GM18867 (cell line): ENCODE results near the gene MIS12.

Experiments used
- ATAC-seq: cut with Tn5 transposase; IDR thresholded peaks from one replicate; pipeline ENCODE4 v1.9.1; 2021; ENCODE audit warnings: mild to moderate bottlenecking, moderate library complexity; ENCODE audit not compliant: unreplicated experiment

Gene MIS12

DNA sequence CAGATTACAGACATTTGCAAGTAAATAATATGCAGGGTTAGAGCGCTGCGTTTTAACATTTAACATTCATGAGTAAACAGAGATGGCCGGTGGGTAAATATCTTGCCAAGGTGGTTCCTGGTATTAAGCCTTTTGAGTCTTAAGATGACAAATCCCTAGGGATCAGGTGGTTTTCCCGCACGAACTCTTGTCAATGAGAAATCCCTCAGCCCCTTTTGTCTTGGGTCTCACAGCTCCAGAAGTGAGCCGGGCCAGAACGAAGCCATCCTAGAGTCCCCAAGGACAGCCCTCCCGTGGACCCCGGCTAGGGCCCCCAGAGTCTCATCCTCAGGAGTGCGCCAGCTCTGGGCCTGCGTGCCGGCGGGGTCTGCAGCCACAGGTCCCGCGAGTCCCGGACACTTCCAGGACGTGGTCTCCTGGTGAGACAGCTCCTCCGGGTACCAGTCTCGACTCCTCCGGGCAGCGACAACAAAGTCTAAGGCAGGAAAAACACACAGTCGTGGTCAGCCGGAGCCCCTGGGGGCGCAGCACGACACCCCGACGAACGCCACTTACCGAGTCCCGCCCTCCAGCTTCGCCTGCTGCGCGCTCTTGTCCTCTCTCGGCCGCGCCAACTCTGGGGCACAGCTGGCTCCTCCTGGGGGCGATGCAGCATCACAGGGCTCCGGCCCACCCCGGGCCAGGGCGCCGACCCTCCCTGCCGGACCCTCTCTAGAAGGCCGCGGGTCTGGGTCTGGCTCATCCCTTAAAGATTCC, 13.3 kb downstream of the MIS12 start:
- ATAC-seq: no peak

DNA sequence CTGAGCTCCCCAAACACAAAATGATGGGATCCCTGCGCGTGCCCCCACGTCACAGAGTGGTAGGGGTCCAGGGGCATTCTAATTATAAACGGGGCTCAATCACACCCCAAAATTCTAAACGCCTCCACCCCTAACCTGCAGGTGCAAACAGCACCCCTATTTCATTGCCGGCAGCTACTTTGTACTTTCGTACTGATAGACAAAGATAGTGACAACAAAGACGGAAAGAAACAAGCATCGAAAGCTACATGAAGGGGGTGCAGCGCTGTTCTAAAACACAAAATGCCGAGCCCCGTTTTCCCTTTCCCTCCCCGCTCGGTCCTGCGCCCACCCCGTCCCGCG, 13.9 kb downstream of the MIS12 start:
- no peak for ATAC-seq

DNA sequence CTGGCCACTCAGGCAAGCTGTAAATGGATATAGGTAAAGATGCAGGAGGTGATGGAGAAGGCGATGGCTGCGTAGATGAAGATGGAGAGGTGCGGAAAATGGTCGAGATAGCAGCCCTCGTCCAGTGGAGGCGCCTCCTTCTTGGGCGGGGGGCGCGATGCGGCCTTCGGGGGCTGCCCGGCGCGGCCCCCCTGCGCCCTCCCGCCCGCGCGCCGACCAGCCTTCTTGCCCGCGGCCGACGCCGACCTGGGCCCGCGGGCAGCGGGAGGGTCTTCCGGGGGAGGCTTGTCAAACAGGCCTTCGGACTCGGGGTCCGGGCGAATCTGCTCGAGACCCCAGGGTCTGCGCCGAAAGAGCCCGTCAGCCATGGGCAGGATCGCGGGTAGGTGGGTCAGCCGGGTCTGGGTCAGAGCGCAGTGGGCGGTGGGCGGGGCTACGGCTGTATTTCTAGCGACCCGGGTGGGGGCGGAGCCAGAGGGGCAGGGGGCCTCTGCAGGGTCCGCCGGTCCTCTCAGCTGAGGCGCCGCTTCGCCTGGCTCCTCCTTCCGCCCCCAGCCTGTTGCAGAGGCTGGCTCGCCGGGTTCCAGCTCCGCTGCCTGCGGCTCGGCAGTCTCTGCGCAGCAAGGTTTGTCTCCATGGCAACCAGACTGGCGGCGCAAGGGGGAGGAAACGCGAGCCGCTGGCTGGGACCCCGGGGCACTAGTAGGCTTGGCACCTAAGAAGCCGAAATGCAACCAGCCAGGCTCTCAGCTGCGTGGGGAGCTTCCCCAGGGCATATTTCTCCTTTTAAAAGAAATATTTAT, 14.4 kb downstream of the MIS12 start:
- ATAC-seq: no peak

DNA sequence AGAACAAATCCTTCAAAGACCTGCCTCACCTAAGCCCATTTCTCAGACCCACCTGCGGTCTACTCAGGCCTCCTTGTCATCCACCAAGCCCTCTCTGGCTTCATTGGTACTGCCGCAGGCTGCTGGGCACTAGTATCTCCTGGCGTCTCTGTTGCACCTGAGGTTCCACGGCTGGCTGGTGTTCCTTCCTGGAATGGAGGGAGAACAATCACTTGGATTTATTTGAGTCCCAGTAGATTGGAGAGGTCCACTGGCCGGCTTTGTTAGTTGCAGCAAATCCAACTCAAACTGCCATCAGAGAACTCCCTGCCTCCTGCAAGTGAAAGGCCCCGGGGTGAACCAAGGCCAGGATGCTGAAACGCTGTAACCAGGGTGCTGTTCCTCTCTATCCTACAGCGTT, 15.3 kb downstream of the MIS12 start:
- no peak for ATAC-seq

DNA sequence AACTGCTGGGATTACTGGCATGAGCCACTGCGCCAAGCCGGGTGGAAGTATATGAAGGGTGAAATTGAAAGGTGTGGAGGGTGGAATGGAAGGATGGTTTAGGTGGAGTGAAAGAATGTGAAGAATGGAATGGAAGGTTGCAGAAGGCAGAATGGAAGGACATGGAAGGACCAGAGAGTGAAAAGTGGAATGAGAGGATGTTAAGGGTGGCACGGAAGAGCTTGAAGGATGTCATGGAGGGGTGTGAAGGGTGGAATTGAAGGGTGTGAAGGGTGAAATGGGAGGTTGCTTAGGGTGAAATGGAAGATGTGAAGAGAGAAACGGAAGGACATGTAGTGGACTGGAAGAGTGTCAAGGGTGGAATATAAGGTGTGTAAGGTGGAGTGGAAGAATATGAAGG, 16.2 kb downstream of the MIS12 start:
- ATAC-seq: no peak

DNA sequence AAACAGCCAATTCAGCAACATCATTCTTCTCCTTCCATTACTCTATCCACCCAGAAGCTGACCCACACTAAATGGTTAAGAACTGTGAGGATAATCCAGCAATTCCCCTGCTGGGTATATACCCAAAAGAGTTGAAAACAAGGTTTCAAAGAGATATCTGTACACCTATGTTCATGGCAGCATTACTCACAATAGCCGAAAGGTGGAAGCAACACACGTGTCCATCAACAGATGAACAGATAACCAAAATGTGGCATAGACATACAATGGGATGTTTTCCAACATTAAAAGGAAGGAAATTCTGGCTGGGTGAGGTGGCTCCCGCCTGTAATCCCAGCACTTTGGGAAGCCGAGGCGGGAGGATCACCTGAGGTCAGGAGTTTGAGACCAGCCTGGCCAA, 19.9 kb downstream of the MIS12 start:
- ATAC-seq: no peak

DNA sequence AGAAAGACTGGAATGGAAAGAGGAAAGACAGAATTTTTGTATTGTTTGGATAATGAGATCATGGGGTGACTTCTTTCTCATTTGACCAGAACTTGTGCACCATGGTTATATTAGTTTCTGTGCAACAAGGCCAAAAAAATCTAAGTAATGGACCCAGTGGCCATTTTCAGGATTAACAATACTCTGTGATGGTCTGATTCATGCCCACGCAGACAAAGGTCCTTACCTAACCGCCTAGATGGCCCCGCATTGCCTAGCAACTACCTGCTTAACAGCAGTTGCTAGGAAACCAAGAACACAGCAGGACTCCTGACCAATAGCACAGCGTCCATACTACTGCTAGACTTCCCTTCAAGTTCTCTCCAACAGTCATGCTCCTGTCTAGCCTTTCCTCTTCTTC, 22.4 kb downstream of the MIS12 start:
- ATAC-seq: no peak

DNA sequence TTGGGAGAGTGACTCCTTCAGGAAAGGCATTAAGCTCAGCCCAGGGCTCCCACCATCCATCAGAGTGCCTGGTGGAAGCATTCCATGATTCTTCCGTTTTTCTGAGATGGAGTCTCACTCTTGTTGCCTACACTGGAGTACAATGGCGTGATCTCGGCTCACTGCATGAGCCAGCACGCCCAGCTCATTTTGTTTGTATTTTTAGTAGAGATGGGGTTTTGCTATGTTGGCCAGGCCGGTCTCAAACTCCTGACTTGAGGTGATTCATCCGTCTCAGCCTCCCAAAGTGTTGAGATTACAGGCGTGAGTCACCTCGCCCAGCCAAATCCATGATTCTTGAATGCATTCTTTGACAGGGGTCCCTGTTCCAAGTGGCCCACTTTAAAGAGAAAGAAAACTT, 23.1 kb downstream of the MIS12 start:
- no peak for ATAC-seq

DNA sequence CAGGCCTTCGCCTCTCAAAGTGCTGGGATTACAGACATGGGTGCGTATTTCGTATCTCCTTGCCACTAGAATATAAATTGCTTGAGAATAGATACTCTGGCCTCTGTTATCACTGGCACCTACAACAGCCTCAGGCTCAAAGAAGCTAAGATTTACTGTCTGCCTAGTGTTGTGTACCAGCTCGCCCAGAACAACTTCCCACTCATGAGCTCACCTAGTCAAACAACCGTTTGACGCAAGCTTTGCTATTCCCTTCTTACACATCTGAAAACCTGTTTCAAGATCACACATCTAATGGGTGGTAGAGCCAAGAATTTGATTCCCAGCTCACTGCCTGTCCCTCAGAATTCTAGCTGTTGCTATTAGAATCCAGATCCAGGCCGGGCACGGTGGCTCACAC, 24.4 kb downstream of the MIS12 start:
- ATAC-seq: no peak

DNA sequence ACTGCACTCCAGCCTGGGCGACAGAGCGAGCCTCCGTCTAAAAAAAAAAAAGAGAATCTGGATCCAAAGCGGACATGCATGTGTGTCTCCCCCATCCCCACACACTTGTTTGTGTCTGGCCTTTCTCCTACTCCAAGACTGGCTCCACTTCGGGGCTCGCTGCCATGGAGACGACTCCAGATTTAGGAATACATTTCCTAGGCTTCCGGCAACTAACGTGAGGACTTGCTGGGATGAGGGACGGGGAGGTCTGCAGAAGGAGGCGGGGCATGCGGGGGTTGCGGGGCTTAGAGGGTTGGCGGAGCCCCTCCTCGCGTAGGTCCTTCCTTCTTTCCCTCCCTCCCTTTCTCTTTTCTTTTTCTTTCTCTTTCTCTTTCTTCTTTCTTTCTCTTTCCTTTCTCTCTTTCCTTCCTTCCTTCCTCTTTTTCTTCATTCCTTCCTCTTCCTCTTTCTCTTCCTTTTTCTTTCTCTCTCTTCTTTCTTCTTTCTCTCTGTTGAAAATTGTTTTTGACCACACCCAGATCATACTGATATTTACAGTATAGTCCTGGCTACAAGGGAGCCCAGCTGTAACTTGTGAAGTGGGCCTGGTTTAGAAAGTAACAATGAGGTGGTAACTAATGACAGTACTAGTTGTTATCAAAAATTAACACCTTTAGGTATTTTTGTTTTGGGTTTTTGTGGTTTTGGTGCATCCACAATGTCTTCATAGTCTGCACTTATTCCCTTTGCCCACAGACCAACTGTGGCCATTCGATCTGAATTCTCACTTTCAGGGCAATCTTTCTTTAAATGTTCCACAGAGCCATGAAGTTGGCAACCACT, 25.2 kb downstream of the MIS12 start:
- ATAC-seq: no peak

DNA sequence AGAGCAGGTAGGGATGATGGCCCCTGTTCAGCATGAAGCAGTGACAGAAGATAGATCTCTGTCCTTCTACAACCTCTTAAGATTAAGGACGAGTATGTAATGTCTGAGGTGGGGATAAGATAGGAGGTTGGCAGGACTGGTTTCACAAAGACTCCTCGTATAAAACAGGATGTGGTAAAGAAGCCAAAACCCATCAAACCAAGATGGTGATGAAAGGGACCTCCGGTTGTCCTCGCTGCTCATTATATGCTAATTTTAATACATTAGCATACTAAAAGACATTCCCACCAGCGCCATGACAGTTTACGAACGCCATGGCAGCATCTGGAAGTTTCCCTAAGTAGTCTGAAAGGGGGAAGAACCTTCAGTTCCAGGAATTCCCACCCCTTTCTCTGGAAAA, 27.3 kb downstream of the MIS12 start:
- ATAC-seq: no peak

DNA sequence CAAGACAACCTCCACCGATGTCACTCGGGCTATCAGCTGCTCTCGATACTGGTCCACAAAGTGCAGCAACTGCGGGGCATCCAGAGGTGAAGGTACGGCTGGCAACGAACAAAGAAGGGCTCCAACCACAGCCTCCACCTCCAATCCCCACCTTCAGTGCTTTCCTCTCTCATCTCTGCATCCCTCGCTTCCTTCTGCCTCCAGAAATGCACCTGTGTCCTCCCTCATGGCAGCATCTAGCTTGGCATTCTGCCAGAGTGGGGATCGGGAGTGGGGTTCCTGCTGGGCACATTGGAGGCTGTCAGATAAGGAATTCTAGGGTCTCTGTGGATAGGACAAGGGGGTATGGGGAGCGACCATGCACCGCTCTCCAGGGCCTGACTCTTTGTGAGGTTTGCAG, 28.6 kb downstream of the MIS12 start:
- ATAC-seq: no peak

DNA sequence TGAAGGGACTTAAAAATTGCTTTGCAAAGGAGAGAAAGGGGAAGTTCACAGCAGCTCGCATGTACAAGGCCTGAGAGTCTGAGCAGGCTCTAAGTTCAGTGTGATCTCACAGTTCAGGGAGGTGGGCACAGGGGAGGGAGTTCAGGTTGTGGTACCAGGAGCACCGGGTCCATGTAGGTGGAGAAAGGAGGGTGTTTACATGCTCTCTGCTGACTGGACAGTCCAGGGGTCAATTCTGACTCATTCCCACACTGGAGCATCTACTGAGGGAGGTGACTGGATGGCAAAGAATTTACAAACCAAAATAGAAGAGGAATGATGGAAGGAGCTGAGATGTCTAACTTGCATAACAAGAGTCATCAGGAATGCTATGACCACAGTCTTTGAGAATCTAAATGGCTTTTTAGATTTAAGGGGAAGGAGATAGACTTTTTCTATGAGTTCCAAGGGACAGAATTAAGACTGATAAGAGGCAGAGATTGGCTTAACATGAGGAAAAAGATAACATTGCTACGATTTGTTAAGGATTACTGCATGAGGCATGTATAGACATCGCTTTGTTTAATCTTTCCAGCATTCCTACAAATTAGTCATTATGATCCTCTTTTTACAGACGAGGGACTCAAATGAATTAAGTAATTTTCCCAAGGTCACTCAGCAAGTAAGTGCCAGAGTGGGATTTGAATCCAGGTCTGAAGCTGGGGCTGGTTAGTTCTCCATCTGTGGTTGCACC, 29.9 kb downstream of the MIS12 start:
- no peak for ATAC-seq

DNA sequence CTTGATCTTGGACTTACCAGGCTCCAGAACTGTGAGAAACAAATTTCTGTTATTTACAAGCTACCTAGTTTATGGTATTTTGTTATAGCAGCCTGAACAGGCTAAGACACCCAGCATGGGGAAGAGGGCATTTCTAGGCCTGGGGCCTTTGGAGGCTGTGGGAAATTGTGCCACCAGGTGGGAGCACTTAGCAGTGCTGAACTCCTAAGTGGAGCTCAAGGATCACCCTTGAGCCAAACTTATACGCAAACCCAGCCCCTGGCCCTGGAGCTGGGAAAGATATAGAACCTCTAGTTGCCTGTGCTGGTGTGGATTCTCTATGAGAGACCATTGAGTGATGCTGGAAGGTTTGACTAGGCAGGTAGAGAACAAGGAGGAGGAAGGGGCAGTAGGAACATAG, 36.1 kb downstream of the MIS12 start:
- ATAC-seq: no peak

DNA sequence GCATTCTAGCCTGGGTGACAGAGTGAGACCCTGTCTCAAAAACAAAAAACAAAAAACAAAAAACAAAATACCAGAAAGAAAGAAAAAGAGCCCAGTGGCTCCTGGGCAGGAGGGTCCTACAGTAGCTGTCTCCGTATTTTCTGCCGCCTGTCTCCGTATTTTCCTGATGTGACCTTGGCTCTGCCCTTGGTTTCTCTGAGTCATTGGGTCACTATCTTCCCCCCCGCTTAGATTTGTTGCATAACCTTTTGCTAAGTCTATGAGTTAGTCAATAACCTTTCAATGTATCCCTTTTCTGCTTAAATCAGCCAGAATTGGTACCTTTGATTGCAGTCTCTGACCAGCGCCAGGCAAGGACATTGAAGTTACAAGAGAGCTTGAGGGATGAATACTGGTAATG, 36.9 kb downstream of the MIS12 start:
- ATAC-seq: no peak

DNA sequence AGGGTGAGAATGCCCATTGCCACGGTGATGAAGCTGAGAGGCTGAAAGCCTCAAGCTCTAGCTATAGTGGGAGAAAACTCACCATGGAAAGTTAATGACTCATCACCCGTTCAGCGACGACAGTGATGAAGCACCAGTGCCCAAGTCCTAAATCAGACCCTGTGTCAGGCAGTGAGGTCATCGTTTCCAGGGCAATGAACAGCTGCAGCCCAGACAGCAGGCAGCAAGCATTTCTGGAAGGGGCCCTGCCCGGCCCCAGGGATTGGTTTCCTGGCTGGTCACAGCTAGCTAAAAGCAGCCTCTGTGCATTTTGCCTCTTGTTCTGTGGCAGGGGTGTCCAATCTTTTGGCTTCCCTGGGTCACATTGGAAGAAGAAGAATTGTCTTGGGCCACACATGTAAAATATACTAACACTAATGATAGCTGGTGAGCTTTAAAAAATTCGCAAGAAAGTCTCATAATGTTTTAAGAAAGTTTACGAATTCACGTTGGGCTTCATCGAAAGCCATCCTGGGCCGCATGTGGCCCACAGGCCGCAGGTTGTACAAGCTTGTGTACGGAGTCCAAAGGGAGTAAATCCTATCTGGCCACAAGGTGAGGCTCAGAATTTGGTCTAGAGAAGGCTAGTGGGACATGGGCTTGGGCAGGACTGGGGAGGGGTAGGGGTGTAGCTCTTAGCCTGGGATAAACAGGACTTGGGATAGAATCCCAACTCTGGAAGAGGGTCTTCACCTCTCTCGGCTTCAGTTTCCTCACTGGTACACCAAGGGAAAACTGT, 40.6 kb downstream of the MIS12 start:
- ATAC-seq: no peak

DNA sequence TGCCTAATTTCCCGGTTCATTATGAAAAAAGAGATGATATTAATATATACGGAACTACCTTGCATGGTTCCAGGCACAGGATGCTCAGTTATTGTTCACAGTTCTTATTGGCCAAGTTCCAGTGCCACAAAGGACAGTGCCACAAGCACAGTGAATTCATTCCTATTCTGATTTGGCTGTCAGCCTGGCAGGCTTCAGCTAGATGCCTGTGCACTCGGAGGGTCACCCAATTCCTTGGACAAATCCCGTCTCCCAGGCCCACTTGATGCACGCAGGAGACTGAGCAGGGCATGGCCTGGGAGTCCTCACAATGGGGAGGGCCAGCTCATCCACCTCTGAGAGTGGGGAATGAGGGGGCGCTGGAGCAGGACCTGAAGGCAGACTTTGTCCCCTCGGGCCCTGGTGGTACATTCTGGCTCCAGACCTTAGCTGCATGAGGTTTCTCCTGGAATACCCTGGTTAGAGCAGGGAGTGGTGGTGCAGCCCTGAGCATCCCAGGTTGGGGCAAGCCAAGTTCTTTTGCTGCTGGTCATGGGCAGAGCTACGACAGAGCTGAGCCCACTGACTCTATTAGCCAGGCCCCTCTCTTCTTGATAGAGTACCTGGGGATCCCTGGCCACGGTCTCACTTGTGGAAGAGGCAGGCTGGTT, 41.4 kb downstream of the MIS12 start:
- ATAC-seq: no peak

DNA sequence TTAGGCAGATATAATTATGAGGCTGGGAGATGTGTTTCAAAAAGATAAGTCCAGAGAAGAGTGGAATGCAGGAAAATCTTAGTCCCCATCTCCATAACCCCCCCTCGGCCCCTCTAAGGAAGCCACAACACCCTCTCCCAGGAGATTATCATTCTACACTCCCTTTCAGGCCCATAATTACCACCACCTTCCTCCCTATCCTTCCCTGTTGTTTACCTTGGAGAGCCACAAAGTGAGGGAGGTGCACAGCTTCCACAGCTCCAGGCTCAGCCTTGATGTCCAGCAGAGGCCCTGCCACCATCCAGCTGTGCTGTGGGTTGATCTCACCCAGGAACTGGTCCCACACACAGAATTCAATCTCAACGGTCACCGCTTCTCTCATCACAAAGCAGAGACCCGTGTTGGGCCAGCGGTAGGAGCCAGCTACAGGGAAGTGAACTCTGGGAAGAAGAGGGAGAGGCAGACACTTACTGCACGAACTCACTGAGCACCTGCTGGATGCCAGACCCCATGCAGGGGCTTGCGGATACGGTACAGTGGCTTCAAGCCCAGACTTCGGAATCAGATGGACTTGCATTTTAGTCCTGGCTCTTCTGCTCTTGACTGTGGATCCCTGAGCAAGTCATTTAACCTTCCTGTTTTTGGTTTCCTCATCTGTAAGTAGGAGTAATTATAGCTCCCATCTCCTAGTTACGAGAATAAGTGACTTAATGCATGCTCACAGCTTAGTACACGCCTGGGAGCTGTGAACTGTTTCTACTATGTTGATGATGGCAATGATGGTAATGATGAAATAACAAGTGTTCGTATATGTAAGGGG, 44.1 kb downstream of the MIS12 start:
- no peak for ATAC-seq

DNA sequence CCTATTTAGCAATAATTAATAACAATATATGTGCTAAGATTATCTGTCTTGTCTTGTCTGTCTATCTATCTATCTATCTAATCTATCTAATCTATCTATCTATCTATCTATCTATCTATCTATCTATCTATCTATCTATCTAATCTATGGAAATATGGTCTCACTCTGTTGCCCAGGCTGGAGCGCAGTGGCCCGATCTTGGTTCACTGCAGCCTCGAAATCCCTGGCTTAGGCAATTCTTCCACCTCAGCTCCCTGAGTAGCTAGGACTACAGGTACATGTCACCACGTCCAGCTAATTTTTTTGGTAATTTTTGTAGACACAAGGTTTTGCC, 44.7 kb downstream of the MIS12 start:
- ATAC-seq: no peak
